CD4-positive, alpha-beta T cell treated with Interleukin-17A for 4 hours (primary cell): ENCODE results near the gene OLFM1.

Experiments
- DNase-seq: peaks from one replicate; pipeline ENCODE4 v3.0.0-alpha.2; 2020; ENCODE audit warnings: mixed read lengths

OLFM1 gene

GRCh38 chr9:135091545-135091944 lies 4.1 kb downstream of the OLFM1 start:
- DNase-seq = no peak

GRCh38 chr9:135093111-135093510 lies 5.6 kb downstream of the OLFM1 start:
- no peak for DNase-seq

- no peak for DNase-seq
Observed at GRCh38 chr9:135093911-135094584, 6.6 kb downstream of the OLFM1 start.

GRCh38 chr9:135095470-135096407 lies 8.3 kb downstream of the OLFM1 start:
- no peak for DNase-seq

- DNase-seq = no peak
Observed at GRCh38 chr9:135096408-135096895, 9.0 kb downstream of the OLFM1 start.

- no peak for DNase-seq
Observed at GRCh38 chr9:135098400-135099105, 11.1 kb downstream of the OLFM1 start.

- DNase-seq = no peak
Observed at GRCh38 chr9:135099574-135099973, 12.1 kb downstream of the OLFM1 start.

GRCh38 chr9:135100241-135100681 lies 12.8 kb downstream of the OLFM1 start:
- no peak for DNase-seq

GRCh38 chr9:135100725-135101410 lies 13.4 kb downstream of the OLFM1 start:
- no peak for DNase-seq

- no peak for DNase-seq
Observed at GRCh38 chr9:135101486-135101885, 14.0 kb downstream of the OLFM1 start.

GRCh38 chr9:135101926-135102325 lies 14.5 kb downstream of the OLFM1 start:
- DNase-seq = no peak

- DNase-seq = no peak
Observed at GRCh38 chr9:135102331-135102730, 14.9 kb downstream of the OLFM1 start.

- no peak for DNase-seq
Observed at GRCh38 chr9:135103001-135103446, 15.6 kb downstream of the OLFM1 start.

GRCh38 chr9:135103931-135104639 lies 16.6 kb downstream of the OLFM1 start:
- DNase-seq = no peak

GRCh38 chr9:135104761-135105160 lies 17.3 kb downstream of the OLFM1 start:
- DNase-seq = no peak

- no peak for DNase-seq
Observed at GRCh38 chr9:135105211-135105745, 17.8 kb downstream of the OLFM1 start.

- no peak for DNase-seq
Observed at GRCh38 chr9:135105938-135106491, 18.5 kb downstream of the OLFM1 start.

GRCh38 chr9:135106551-135107270 lies 19.2 kb downstream of the OLFM1 start:
- DNase-seq = no peak

GRCh38 chr9:135107581-135108235 lies 20.2 kb downstream of the OLFM1 start:
- DNase-seq = no peak
